ENCODE results near the gene ZFAND6.
A peak's percentile ranks its signal among the peaks of the same experiment; 100 is the strongest.

The ZFAND6 gene

GRCh38 chr15:80100247-80100646, 40.8 kb downstream of the ZFAND6 start:
- H3K36me3 ChIP-seq (ENCODE audit: insufficient read depth, low read length), result peaks cover 13% of the 10 kb centered on the region; the same call in 1 of the 2 replicates
- H3F3A ChIP-seq (ENCODE audit: insufficient read depth, low read length), result no peaks in the 10 kb centered on the region; the same call in 1 of the 2 replicates
- no peak overlapping the region for H3K4me2 ChIP-seq (ENCODE audit: low read length)
- no peak overlapping the region for H3K9ac ChIP-seq (ENCODE audit: low read length)
- H3K27me3 ChIP-seq (ENCODE audit: insufficient read depth, low read length), result no peaks in the 10 kb centered on the region
- H3K79me2 ChIP-seq (ENCODE audit: insufficient read depth, low read length), result peaks cover 76% of the 10 kb centered on the region
- H3K4me1 ChIP-seq (ENCODE audit: insufficient read depth, low read length, severe bottlenecking), result peaks cover 75% of the 10 kb centered on the region
- H3K9me3 ChIP-seq (ENCODE audit: low read length), result no peaks in the 10 kb centered on the region
- no peaks in the 10 kb centered on the region for H4K20me1 ChIP-seq (ENCODE audit: insufficient read depth, low read length)
- TF ChIP-seq CTCF (IDR thresholded peaks at IDR 0.05; ENCODE audit: low read length) (no peak), EZH2 (IDR thresholded peaks at IDR 0.05; ENCODE audit: borderline replicate concordance, low read length) (no peak)
- H2AFZ ChIP-seq (ENCODE audit: low read length), result no peak overlapping the region
- H3K9me2 ChIP-seq (ENCODE audit: low read depth, low read length), result no peaks in the 10 kb centered on the region
- no peak overlapping the region for H3K4me3 ChIP-seq (ENCODE audit: low read depth, low read length, poor library complexity, severe bottlenecking)
- peak overlapping the region; percentile 45 for H3K27ac ChIP-seq (ENCODE audit: low read depth, low read length, poor library complexity, severe bottlenecking)

- no peak overlapping the region for H2AFZ ChIP-seq (ENCODE audit: low read length)
- no peaks in the 10 kb centered on the region for H3F3A ChIP-seq (ENCODE audit: insufficient read depth, low read length)
- peaks cover 13% of the 10 kb centered on the region; the same call in 1 of the 2 replicates for H3K36me3 ChIP-seq (ENCODE audit: insufficient read depth, low read length)
- no peak overlapping the region for H3K9ac ChIP-seq (ENCODE audit: low read length)
- H3K27me3 ChIP-seq (ENCODE audit: insufficient read depth, low read length), result no peaks in the 10 kb centered on the region
- H3K27ac ChIP-seq (ENCODE audit: low read depth, low read length, poor library complexity, severe bottlenecking), result no peak overlapping the region
- H4K20me1 ChIP-seq (ENCODE audit: insufficient read depth, low read length), result no peaks in the 10 kb centered on the region
- H3K79me2 ChIP-seq (ENCODE audit: insufficient read depth, low read length), result peaks cover 74% of the 10 kb centered on the region
- no peak overlapping the region for H3K4me3 ChIP-seq (ENCODE audit: low read depth, low read length, poor library complexity, severe bottlenecking)
- no peak overlapping the region for H3K4me2 ChIP-seq (ENCODE audit: low read length)
- TF ChIP-seq CTCF (IDR thresholded peaks at IDR 0.05; ENCODE audit: low read length) (no peak), EZH2 (IDR thresholded peaks at IDR 0.05; ENCODE audit: borderline replicate concordance, low read length) (no peak)
- H3K4me1 ChIP-seq (ENCODE audit: insufficient read depth, low read length, severe bottlenecking), result peaks cover 32% of the 10 kb centered on the region
- no peaks in the 10 kb centered on the region for H3K9me2 ChIP-seq (ENCODE audit: low read depth, low read length)
- no peaks in the 10 kb centered on the region for H3K9me3 ChIP-seq (ENCODE audit: low read length)
These were observed 45.7 kb downstream of the ZFAND6 start for GRCh38 chr15:80105193-80105592.

- TF ChIP-seq CTCF (IDR thresholded peaks at IDR 0.05; ENCODE audit: low read length) (no peak), EZH2 (IDR thresholded peaks at IDR 0.05; ENCODE audit: borderline replicate concordance, low read length) (no peak)
- H3K9me3 ChIP-seq (ENCODE audit: low read length), result no peaks in the 10 kb centered on the region
- H3K79me2 ChIP-seq (ENCODE audit: insufficient read depth, low read length), result peaks cover 74% of the 10 kb centered on the region
- H3K4me2 ChIP-seq (ENCODE audit: low read length), result no peak overlapping the region
- peaks cover 28% of the 10 kb centered on the region for H3K4me1 ChIP-seq (ENCODE audit: insufficient read depth, low read length, severe bottlenecking)
- H3K9ac ChIP-seq (ENCODE audit: low read length), result no peak overlapping the region
- no peaks in the 10 kb centered on the region for H3K27me3 ChIP-seq (ENCODE audit: insufficient read depth, low read length)
- H3K4me3 ChIP-seq (ENCODE audit: low read depth, low read length, poor library complexity, severe bottlenecking), result no peak overlapping the region
- peaks cover 13% of the 10 kb centered on the region; the same call in 1 of the 2 replicates for H3K36me3 ChIP-seq (ENCODE audit: insufficient read depth, low read length)
- H2AFZ ChIP-seq (ENCODE audit: low read length), result no peak overlapping the region
- H3K27ac ChIP-seq (ENCODE audit: low read depth, low read length, poor library complexity, severe bottlenecking), result no peak overlapping the region
- no peaks in the 10 kb centered on the region for H4K20me1 ChIP-seq (ENCODE audit: insufficient read depth, low read length)
- H3K9me2 ChIP-seq (ENCODE audit: low read depth, low read length), result no peaks in the 10 kb centered on the region
- no peaks in the 10 kb centered on the region for H3F3A ChIP-seq (ENCODE audit: insufficient read depth, low read length)
These were observed 46.1 kb downstream of the ZFAND6 start for GRCh38 chr15:80105595-80105994.

All from OCI-LY1 (cell line).